Psoas muscle (tissue), 8 donors: Measurements from ENCODE around the gene CACNA1F. TPM values are rescaled to one million over a fixed set of nuclear protein-coding genes. Genes with fewer than 3 reads are reported as not detected.

ENCODE experiments used
- ATAC-seq, 4 donors: fragments of 200-7000 bp; cut with Tn5 transposase; one replicate each; pipeline ENCODE4 v1.9.1; 2020; ENCODE audit warnings: moderate library complexity in 3 of 4, mild to moderate bottlenecking in 2 of 4
- DNase-seq, 2 donors: peaks; one replicate each; pipeline ENCODE4 v3.0.0-alpha.2; 2020
- H3K27ac ChIP-seq: fragments of 200-600 bp; one replicate; pipeline ENCODE4 v1.8.0; 2022
- H3K27me3 ChIP-seq, 3 donors: fragments of 200-600 bp in 1 of 3; one replicate each; pipeline versions ENCODE4 v1.6.1 to v1.8.0; 2013 to 2022; ENCODE audit warnings: low read length in 2 of 3, mild to moderate bottlenecking in 2 of 3, moderate library complexity in 1 of 3; ENCODE audit not compliant: insufficient read depth in 3 of 3
- H3K36me3 ChIP-seq, 2 donors: fragments of 200-600 bp in 1 of 2; one replicate each; pipeline versions ENCODE4 v1.6.1 to v1.8.0; 2013 to 2022; ENCODE audit warnings: low read depth in 1 of 2, mild to moderate bottlenecking in 1 of 2, moderate library complexity in 1 of 2; ENCODE audit not compliant: insufficient read depth in 1 of 2
- H3K4me1 ChIP-seq: fragments of 200-600 bp; one replicate; pipeline ENCODE4 v1.8.0; 2022
- H3K4me3 ChIP-seq: fragments of 200-600 bp; one replicate; pipeline ENCODE4 v1.8.0; 2022; ENCODE audit warnings: mild to moderate bottlenecking
- H3K9me3 ChIP-seq: fragments of 200-600 bp; one replicate; pipeline ENCODE4 v1.8.0; 2022
- CTCF ChIP-seq: fragments of 200-600 bp; IDR thresholded peaks from one replicate; pipeline ENCODE4 v1.8.0; 2022; ENCODE audit warnings: antibody characterized with exemption
- WGBS, 3 donors: extraction: QIAGEN DNeasy Blood & Tissue Kit; methylation state at CpG; one replicate each; pipeline versions ENCODE4 v1.1.6 to v1.1.7; 2013; 5-methylcytosine and 5-hydroxymethylcytosine counted together
- intact Hi-C, 2 donors: fragments of 100-400 bp; cut with DNase I; formaldehyde crosslinking; loops; one replicate each; pipeline versions ENCODE4 v1.11.0 to v1.14.2; 2022
- polyA plus RNA-seq, 3 donors: library from polyadenylated mRNA; stranded (reverse); fragments of 200-250 nt; gene quantifications; one replicate each; pipeline ENCODE4 v1.2.3, GENCODE V29; 2013
- total RNA-seq, 4 donors: library from RNA; stranded (reverse); fragmentation: NEBNext Ultra II Directional in 2 of 4; extraction: Animal tissue kit (Norgen Biotek cat#: 25700) in 2 of 4; gene quantifications; one replicate each; pipeline versions ENCODE4 v1.2.1 to v1.2.4, GENCODE V29; 2021 to 2023
- donor health status: healthy with polysubstance abuse.
- donor health status: DM: no; HTN: no; CAD: no; lungs with moderate emphysema.
- donor health status: Bipolar disorder and iron deficiency.
- donor health status: healthy.
- donor health status: DM: yes; HTN: yes; CAD: no.
- donor health status: DM: no; HTN: no; CAD: no.
- donor health status: DM: no; HTN: no; CAD: no.
- donor health status: DM: yes; HTN: yes; CAD: no.

CACNA1F gene
- total and polyA plus RNA-seq, 7 donors = 0.01 to 0.12 (median 0.03) TPM; not detected in 3

GRCh38 chrX:49228185-49228584 lies 5.0 kb downstream of the CACNA1F start:
- DNase-seq (no peak), ATAC-seq (no peak)
- H3K27ac ChIP-seq = no peak overlapping the region
- no peaks in the 10 kb centered on the region for H3K9me3 ChIP-seq
- H3K4me1 ChIP-seq = no peaks in the 10 kb centered on the region
- H3K4me3 ChIP-seq = no peak overlapping the region
- intact Hi-C loops = no loop called here
- H3K27me3 ChIP-seq = peaks cover 0 to 17% (median 3%) of the 10 kb centered on the region in 3 donors
- 84 to 94% (median 88%) methylated on average over 12 to 17 of the region's 17 CpGs for WGBS, 3 donors
- H3K36me3 ChIP-seq = no peaks in the 10 kb centered on the region
- TF ChIP-seq CTCF = no peak

GRCh38 chrX:49227726-49228125 lies 5.4 kb downstream of the CACNA1F start:
- ATAC-seq = no peak
- WGBS, 3 donors = 64 to 92% (median 85%) methylated on average over 2 of the region's 2 CpGs
- no peak overlapping the region for H3K4me3 ChIP-seq

GRCh38 chrX:49226946-49227345 lies 6.2 kb downstream of the CACNA1F start:
- H3K4me3 ChIP-seq = no peak overlapping the region
- H3K27me3 ChIP-seq = peaks cover 0 to 17% (median 3%) of the 10 kb centered on the region in 3 donors
- no peaks in the 10 kb centered on the region for H3K4me1 ChIP-seq
- no peaks in the 10 kb centered on the region for H3K9me3 ChIP-seq
- 86 to 92% (median 89%) methylated on average over 4 to 9 of the region's 9 CpGs for WGBS, 3 donors
- TF ChIP-seq CTCF = no peak
- DNase-seq = no peak
- intact Hi-C loops = no loop called here
- ATAC-seq = no peak
- H3K27ac ChIP-seq = no peak overlapping the region
- no peaks in the 10 kb centered on the region for H3K36me3 ChIP-seq

More at GRCh38 chrX:49227726-49228125, 5.4 kb downstream of the CACNA1F start:
- Histone ChIP-seq H3K36me3 (no peaks in the 10 kb centered on the region), H3K4me1 (no peaks in the 10 kb centered on the region), H3K9me3 (no peaks in the 10 kb centered on the region), H3K27ac (no peak overlapping the region), H3K27me3 (peaks cover 0 to 17% (median 3%) of the 10 kb centered on the region in 3 donors)
- intact Hi-C loops = no loop called here
- no peak for TF ChIP-seq CTCF
- no peak for DNase-seq

GRCh38 chrX:49225858-49226257 lies 7.3 kb downstream of the CACNA1F start:
- TF ChIP-seq CTCF = no peak
- no peak overlapping the region for H3K27ac ChIP-seq
- DNase-seq (no peak), ATAC-seq (no peak)
- peaks cover 0 to 17% (median 3%) of the 10 kb centered on the region in 3 donors for H3K27me3 ChIP-seq
- no peaks in the 10 kb centered on the region for H3K4me1 ChIP-seq
- no peaks in the 10 kb centered on the region for H3K9me3 ChIP-seq
- no peak overlapping the region for H3K4me3 ChIP-seq
- intact Hi-C loops = no loop called here
- no peaks in the 10 kb centered on the region for H3K36me3 ChIP-seq
- 68 to 73% (median 70%) methylated on average over 8 to 14 of the region's 14 CpGs for WGBS, 3 donors

- 73 to 78% (median 77%) methylated on average over 2 of the region's 2 CpGs for WGBS, 3 donors
- intact Hi-C loops = no loop called here
- H3K27me3 ChIP-seq = peaks cover 0 to 13% (median 3%) of the 10 kb centered on the region in 3 donors
- ATAC-seq = no peak
- no peak overlapping the region for H3K27ac ChIP-seq
- no peak for TF ChIP-seq CTCF
- no peaks in the 10 kb centered on the region for H3K9me3 ChIP-seq
- no peaks in the 10 kb centered on the region for H3K36me3 ChIP-seq
- no peak overlapping the region for H3K4me3 ChIP-seq
- DNase-seq = no peak
- no peaks in the 10 kb centered on the region for H3K4me1 ChIP-seq
Measured at GRCh38 chrX:49221868-49222267, 11.3 kb downstream of the CACNA1F start.
